ENCODE measurements around the gene IL2RA. TPM values are rescaled to one million over a fixed set of nuclear protein-coding genes. Genes with fewer than 3 reads are reported as not detected.

IL2RA gene
- total RNA-seq, 2 donors from 2014 or later, result 1.7 to 2.4 TPM

DNA sequence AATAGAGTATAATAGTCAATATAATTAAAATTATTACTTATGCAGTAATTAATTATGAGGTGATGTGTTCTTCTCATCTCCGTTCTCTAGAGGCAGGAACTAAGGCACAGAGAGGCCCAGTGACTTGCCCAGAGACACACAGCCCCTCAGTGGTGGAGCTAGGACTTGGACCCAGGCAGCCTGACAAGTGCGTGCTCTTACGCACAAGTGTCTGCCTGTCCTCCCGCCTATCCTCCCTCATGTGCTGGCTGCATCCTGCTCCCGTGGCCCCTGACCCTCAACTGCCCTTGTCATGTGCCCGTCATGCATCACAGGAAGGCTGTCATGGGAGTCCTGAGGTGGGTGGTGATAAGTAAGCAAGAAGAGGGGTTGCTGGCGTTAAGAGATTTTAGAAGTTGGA, 14.3 kb downstream of the IL2RA start:
- no peaks in the 10 kb centered on the region for H3K9me3 ChIP-seq
- intact Hi-C loops (cut with DNase I), result no loop called here
- H3K4me1 ChIP-seq, result no peaks in the 10 kb centered on the region
- TF ChIP-seq, protein P1, sequence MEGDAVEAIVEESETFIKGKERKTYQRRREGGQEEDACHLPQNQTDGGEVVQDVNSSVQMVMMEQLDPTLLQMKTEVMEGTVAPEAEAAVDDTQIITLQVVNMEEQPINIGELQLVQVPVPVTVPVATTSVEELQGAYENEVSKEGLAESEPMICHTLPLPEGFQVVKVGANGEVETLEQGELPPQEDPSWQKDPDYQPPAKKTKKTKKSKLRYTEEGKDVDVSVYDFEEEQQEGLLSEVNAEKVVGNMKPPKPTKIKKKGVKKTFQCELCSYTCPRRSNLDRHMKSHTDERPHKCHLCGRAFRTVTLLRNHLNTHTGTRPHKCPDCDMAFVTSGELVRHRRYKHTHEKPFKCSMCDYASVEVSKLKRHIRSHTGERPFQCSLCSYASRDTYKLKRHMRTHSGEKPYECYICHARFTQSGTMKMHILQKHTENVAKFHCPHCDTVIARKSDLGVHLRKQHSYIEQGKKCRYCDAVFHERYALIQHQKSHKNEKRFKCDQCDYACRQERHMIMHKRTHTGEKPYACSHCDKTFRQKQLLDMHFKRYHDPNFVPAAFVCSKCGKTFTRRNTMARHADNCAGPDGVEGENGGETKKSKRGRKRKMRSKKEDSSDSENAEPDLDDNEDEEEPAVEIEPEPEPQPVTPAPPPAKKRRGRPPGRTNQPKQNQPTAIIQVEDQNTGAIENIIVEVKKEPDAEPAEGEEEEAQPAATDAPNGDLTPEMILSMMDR (IDR thresholded peaks at IDR 0.05), result no peak
- H3K9ac ChIP-seq (ENCODE audit: low read depth in 2 of 2, low read length in 2 of 2), result no peak overlapping the region
- no peak overlapping the region for H3K27ac ChIP-seq
- no peaks in the 10 kb centered on the region for H3K27me3 ChIP-seq
- no peaks in the 10 kb centered on the region for H3K36me3 ChIP-seq
- DNase-seq, result peak; percentile 16
- no peak overlapping the region for H3K4me3 ChIP-seq

DNA sequence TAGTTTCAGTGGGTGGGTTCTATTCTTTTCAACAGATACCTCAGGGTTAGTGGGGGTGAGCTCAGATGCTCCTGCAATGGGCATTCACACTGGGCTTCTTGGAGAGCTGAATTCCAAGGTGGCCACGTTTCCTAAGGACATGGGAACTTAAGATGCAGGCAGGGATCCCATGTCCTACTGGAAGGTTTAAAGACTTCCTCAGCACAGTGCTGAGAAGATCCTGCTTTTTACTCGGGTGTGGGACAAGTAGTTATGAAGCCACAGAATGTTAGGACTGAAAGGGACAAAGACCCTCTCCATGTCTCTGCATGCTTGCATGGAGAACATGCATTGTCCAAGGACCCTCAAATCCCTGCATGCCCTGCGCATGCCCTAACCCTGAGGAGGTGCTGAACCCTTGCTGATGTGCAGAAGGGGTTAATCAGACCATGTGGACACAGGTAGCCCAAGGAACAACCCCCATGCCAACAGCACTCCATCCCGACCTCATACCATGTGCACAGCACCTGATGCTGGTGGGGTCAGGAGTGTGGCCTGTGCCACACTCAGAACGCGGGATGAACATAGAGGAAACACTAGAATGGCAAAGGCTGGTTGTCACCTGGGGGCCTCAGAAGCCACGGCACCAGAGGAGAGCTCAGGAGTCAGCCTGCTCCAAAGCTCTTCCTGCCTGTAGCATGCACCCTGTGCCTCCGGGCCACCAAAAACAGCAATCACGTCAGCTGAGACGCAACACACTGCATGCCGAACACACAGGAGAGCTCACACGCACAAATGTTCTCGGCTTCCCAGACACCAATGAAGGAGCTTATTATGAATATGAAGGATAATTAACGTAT, 15.2 kb downstream of the IL2RA start:
- H3K4me3 ChIP-seq, result no peak overlapping the region
- H3K27me3 ChIP-seq, result no peaks in the 10 kb centered on the region
- TF ChIP-seq, protein P1 (IDR thresholded peaks at IDR 0.05), result no peak
- no peaks in the 10 kb centered on the region for H3K9me3 ChIP-seq
- H3K4me1 ChIP-seq, result no peaks in the 10 kb centered on the region
- DNase-seq, result peak; percentile 13
- H3K27ac ChIP-seq, result no peak overlapping the region
- intact Hi-C loops (cut with DNase I), result no loop called here
- H3K36me3 ChIP-seq, result no peaks in the 10 kb centered on the region
- H3K9ac ChIP-seq (ENCODE audit: low read depth in 2 of 2, low read length in 2 of 2), result no peak overlapping the region

DNA sequence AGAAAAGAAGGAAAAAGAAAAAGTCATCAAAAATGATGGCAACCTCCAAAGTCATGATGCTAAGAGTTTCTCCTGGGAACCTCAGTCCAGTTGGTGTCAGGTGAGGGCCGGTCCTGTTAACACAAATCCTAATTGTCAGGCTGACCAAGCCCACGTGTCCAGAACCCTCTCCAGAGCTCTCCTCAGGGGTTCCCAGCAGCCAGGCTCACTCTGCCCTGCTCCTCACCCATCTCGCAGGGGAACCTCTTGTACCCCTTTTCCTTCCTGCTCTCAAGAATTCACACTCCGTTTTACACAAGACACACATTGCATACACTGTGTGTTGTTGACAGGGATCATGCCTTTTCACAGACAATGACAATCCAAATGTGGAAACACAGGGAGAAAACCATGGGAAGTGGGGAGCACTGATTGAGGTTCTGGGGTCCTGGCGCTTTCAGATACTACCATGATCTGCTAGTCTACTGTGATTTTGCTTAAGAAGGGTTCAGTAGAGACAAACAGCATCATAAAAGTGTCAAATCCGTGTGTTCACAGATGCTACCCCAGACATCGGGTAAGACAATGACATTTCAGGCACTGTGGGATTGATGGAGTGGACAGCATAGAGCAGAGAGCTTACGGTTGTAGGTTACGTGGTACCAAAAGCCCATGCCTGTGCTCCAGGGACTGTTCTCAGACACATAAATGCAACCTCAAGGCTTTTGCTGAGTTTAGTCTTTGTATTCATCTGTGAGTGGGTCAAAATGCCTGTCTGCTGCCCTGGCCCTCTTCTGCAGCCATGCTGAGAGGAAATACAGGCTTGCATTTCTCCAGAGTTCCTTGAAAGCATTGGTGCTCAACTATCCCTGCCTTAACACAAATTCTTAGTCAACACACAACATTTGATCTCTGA, 16.0 kb downstream of the IL2RA start:
- TF ChIP-seq, protein P1 (IDR thresholded peaks at IDR 0.05), result no peak

DNA sequence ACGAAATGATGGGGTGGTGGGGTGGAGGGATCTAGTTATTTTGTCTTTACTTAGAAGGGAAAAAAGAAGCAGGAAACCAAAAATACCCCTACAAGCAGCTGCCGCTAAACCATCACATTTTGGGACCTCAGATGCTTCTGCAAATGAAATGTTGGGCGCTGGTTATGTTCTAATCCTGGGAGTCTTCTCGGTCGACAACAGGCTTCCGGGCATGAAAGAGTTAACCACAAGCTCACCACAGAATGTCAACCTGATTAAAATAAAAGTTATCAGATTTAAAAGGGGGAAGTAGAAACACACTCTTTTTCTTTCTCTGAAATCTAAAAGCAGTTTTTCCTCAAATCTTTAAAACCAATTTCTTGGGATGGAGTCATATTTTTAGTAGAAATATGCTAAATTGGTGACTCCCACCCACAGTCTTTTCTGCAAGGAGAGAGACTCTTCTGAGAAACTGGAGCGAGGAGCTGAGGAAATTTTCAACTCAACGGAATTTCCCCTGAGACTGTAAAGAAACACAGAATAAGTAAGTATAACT, 16.8 kb downstream of the IL2RA start:
- no peaks in the 10 kb centered on the region for H3K36me3 ChIP-seq
- TF ChIP-seq, protein P1 (IDR thresholded peaks at IDR 0.05), result no peak
- H3K4me3 ChIP-seq, result no peak overlapping the region
- no peaks in the 10 kb centered on the region for H3K4me1 ChIP-seq
- H3K27ac ChIP-seq, result no peak overlapping the region
- no peak overlapping the region for H3K9ac ChIP-seq (ENCODE audit: low read depth in 2 of 2, low read length in 2 of 2)
- no peaks in the 10 kb centered on the region for H3K9me3 ChIP-seq
- intact Hi-C loops (cut with DNase I), result no loop called here
- peak; percentile 15 for DNase-seq
- H3K27me3 ChIP-seq, result no peaks in the 10 kb centered on the region

More for the DNA sequence above, 16.0 kb downstream of the IL2RA start:
- Histone ChIP-seq H3K27me3 (no peaks in the 10 kb centered on the region), H3K4me3 (no peak overlapping the region), H3K36me3 (no peaks in the 10 kb centered on the region), H3K4me1 (no peaks in the 10 kb centered on the region), H3K27ac (no peak overlapping the region), H3K9ac (ENCODE audit: low read depth in 2 of 2, low read length in 2 of 2) (no peak overlapping the region), H3K9me3 (no peaks in the 10 kb centered on the region)
- intact Hi-C loops (cut with DNase I), result no loop called here
- peak; percentile 10 for DNase-seq

DNA sequence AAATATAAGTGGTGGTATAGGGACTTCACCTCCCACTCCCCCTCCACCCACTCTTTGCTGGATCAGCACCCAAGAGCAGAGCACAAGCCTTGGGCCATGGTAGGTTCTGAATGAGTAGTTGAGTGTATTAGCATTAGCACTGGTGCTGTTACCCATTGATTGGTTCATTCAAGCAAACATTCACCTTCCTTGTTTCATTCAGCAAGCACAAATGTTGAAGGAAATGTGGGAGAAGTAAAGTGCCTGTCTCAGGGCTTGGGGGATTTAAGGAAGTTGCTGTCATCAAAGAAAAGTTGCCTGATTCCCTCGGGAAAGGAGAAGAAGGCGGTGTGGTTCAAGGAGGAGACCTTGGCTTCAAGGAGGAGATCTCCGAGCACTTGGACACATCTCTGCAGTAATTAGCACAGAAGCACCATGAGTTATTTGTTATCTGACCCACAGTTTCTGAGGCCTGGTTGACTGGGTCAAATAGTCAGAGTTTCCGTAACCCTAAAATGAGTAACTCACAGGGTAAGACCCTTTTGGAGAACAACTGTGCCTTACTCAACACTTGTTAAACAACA, 17.3 kb downstream of the IL2RA start:
- no peak for DNase-seq
- TF ChIP-seq, protein P1 (IDR thresholded peaks at IDR 0.05), result no peak
- Histone ChIP-seq H3K9me3 (no peaks in the 10 kb centered on the region), H3K4me1 (no peaks in the 10 kb centered on the region), H3K27me3 (no peaks in the 10 kb centered on the region), H3K36me3 (no peaks in the 10 kb centered on the region), H3K4me3 (no peak overlapping the region), H3K9ac (ENCODE audit: low read depth in 2 of 2, low read length in 2 of 2) (no peak overlapping the region), H3K27ac (no peak overlapping the region)
- intact Hi-C loops (cut with DNase I), result no loop called here
